GM18517 (cell line): Measurements from ENCODE around the gene NIP7.
"Not testable (repeated sequence)": the region's sequence is repeated elsewhere in the genome, so short reads cannot be mapped to it uniquely, and the experiment has no call there.

Source experiments
- ATAC-seq: cut with Tn5 transposase; IDR thresholded peaks from one replicate; pipeline ENCODE4 v1.9.1; 2021; ENCODE audit warnings: mild to moderate bottlenecking, moderate library complexity; ENCODE audit not compliant: unreplicated experiment

NIP7 gene

GRCh38 chr16:69339289-69340094 is at the start of gene NIP7, which contains the start of gene COG8:
NIP7 (plus strand) TSS chr16:69339772; CDS start chr16:69339830, 58 bp downstream.
COG8 (minus strand) TSS chr16:69339564; CDS start chr16:69339552, 12 bp downstream.
- ATAC-seq, result peak; percentile 83

DNA sequence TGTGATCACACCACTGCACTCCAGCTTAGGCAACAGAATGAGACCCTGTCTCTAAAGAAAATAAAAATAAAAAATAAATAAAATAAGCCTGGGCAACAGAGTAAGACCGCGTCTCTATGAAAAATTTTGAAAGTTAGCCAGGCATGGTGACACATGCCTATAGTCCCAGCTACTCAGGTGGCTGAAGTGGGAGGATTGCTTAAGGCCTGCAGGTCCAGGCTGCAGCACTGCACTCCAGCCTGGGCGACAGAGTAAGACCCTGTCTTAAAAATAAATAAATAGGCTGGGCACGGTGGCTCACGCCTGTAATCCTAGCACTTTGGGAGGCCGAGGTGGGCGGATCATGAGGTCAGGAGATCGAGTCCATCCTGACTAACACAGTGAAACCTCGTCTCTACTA is 47.9 kb upstream of the NIP7 start:
- ATAC-seq, result not testable (repeated sequence)

DNA sequence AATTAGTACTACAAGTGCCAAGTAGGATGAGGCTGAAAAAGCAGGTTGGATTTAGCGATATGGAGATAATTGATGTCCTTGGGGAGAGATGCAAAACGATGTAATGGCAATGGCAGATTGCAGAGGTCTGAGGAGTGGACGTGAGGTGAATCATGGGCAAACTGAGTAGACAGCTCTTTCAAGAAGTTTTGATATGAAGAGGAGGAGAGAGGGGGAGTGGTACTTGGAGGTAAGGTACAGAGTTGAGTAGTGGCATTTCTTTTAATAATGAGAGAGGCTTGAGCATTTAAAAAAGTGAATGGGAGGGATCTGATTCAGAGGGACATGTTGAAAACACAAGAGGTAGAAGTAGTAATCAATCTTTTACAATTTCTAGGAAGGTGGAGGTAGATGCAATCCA is 46.2 kb upstream of the NIP7 start:
- no peak for ATAC-seq

DNA sequence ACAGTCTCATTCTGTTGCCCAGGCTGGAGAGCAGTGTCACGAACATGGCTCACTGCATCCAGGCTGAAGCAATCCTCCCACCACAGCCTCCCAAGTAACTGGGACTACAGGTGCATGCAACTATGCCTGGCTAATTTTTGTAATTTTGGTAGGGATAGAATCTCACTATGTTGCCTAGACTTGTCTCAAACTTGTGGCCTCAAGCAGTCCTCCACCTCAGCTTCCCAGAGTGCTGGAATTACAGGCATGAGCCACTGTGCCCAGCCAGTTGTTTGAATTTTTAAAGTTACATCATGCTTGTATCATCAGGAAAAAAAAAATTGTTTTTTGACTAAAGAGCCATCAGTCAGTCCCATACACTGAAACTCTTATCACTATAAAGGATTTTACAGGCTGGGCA is 45.5 kb upstream of the NIP7 start:
- ATAC-seq, result no peak

DNA sequence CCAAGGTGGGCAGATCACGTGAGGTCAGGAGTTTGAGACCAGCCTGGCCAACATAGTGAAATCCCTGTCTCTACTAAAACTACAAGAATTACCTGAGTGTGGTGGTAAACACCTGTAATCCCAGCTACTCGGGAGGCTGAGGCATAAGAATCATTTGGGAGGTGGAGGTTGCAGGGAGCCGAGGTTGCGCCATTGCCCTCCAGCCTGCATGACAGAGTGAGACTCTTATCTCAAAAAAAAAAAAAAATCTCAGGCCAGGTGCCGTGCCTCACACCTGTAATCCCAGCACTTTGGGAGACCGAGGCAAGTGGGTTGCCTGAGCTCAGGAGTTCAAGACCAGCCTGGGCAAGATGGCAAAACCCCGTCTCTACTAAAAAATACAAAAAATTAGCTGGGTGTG is 42.8 kb upstream of the NIP7 start:
- ATAC-seq, result not testable (repeated sequence)

GRCh38 chr16:69298261-69298660 is 41.3 kb upstream of the NIP7 start:
- no peak for ATAC-seq

DNA sequence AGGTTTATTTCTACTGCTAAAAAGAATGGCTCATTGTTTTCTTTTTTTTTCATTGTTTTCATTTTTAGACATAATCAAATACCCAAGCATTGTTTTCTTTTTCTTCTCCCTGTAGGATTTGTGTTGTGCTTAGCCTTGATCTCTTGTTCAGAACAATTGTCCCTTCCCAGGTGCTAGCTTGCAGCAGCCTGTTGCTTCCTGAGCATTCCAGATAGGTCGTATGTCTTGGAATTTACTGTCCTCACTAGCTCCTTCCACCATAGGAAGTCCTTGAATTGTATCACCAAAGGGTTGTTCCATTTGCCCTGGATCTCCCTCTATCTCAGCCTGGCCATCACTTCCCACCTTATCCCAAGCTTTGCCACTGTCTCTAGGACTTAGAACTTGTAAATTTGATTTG is 38.4 kb upstream of the NIP7 start:
- ATAC-seq, result no peak

DNA sequence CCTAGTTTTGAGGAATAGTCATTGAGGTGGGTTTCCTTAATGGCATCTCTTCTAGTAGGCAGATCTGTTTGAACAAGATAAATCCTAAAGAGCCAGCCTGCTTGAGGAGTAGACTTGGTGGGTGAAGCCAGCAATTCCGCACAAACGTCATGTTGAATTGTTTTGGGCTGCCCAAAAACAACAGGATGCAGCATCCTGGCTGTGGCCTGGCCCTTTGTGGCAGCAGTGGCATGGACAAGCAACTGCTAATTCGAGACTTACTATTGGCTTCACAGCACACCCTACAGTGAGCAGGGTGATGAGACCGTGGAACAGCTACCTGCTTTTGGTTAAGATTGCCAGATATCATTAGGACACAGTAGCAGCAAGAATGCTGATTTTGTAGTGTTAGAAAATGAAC is 37.7 kb upstream of the NIP7 start:
- no peak for ATAC-seq

GRCh38 chr16:69302301-69302700 is 37.3 kb upstream of the NIP7 start:
- no peak for ATAC-seq

GRCh38 chr16:69306031-69306430 is 33.5 kb upstream of the NIP7 start:
- ATAC-seq, result no peak

DNA sequence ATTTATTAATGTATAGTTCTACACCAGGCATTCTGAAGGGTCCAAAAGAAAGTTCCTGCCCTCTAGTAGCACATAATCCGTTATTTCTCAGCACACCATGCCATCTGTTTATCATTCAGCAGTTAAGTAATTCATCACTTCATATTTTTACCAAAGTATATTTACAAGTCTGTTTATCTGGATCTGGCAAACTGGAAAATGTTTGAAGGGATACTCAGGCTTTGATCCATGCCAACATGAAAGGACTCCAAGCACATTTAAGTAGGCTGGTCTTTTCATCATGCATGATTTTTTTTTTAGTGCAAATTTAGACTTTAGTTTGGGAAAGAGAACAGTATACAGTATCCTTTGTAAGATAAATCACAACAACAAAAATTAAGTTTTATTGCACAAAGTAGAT is 32.5 kb upstream of the NIP7 start:
- ATAC-seq, result no peak

DNA sequence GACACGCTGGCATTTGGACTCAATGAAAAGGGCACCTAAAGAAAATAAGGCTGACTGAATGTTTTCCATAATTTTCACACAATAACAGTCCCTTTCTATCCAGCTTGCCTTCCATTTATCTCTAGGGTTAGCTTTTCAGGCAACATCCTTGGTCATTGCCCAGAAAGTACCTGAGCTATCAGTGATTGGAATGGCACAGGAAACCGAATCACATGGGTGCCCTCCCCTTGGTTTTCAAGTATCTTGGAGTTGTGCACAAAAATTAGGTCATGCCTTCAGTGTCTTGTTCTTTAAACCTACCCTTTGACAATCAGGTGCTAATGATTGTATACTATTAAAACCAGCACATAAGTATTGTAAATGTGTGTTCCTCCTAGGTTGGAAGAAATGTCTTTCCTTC is 31.7 kb upstream of the NIP7 start:
- no peak for ATAC-seq

DNA sequence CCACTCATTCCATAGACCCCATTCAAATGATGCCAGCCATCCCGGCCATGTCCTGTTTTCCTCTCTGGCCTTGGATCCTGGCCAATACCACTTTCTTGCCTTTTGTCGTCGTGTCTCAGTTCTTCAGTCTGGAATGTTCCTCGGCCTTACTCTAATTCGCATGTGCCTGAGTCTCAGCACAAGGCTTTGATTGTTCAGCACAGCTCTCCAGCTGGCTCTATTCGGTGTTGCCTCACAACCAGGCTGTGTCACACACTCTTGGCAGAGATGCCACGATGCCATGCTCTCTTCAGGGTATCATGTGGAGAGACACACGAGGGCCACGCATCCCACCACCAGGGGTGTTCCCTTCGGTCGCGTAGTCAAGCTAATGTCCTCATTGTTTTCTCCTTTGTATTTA is 30.3 kb upstream of the NIP7 start:
- ATAC-seq, result no peak

GRCh38 chr16:69310653-69311532 is 28.7 kb upstream of the NIP7 start, which contains the start of gene VPS4A:
VPS4A (plus strand) TSS chr16:69311350; CDS start chr16:69311512, 162 bp downstream.
- ATAC-seq, result peak; percentile 88

DNA sequence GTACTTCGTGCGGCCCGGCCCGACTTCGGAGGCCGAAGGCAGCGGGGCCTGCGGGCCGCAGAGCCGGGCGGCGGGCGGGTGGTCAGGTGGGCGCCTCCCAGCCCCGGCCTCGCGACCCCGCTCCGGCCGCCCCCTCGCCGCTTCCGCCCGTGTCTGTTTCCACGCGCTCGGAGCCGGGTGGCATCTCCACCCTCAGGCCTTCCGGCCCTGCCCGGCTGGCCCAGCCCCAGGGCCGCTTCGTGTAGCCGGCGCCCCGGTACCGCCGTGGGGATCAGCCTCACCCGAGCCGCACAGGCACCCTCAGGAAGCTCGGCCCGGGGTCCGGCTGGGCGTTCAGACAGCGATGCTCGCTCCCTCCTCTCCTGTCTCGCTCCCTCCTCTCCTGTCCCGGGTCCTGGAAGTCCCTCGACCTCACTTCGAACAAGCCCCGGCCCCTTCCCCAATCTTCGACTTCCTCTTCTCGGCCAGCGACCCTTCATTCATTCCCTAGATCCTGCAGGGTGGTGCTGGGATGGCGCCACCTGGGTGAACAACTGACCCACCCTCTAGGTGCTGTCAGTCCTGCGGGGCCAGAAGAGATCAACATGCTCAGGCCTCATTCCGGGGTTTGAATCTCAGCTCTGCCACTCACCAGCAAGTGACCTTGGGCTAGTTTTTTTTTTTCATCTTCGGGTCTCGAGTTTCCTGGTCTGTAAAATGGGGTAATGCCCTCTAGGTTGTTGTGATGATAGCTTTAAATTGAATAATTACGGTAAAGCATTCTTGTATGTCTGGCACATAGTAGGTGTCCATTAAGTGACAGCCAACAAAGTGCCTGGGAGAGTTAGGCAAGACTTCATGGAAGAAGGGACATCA is 27.8 kb upstream of the NIP7 start:
- ATAC-seq, result peak; percentile 65

- no peak for ATAC-seq
These were observed 26.1 kb upstream of the NIP7 start for GRCh38 chr16:69313469-69313868.

DNA sequence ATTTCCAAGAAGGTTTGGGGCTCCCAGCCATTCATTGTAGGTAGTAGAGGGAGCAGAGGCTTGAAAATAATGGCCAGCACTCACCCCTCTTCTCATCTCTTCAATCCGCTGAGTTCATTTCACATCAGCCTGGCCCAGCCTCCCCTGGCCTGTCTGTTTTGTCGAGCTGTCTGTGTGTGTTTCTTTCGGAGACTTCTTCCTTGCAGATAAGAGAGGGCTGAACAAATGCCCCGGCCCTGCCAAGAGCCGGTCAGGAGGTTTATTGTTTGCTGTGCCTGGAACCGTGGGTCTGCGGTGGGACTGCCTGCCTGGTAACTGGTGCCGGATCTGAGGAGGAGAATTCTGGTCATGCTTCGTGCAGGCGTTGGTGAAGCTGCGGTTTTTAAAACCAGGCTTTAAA is 25.0 kb upstream of the NIP7 start:
- ATAC-seq, result no peak

- no peak for ATAC-seq
These were observed 23.9 kb upstream of the NIP7 start for GRCh38 chr16:69315486-69316311.

DNA sequence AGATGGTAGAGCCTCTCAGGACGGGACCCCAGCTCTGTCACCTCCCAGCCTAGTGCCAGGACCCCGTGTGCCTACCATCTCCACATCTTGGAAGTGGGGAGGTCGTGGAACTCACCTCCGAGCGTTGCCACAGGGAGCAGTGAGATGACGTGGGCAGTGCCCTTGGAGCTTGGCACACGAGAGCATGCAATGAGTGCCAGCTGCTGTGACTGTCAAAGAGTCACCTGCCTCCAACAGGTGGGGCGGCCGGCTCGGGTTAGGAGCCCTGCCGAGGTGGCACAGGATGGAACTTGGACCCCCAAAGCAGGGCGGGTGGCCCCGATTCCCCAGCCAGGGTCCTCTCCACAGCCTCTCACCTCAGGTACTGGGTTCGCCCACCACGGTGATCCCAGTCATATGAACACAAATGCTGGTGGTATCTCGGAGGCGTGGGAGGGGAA is 23.0 kb upstream of the NIP7 start:
- no peak for ATAC-seq
